Measurements from ENCODE around the gene TMEM143.
"Not testable (repeated sequence)": the region's sequence is repeated elsewhere in the genome, so short reads cannot be mapped to it uniquely, and the experiment has no call there.

TMEM143 gene

DNA sequence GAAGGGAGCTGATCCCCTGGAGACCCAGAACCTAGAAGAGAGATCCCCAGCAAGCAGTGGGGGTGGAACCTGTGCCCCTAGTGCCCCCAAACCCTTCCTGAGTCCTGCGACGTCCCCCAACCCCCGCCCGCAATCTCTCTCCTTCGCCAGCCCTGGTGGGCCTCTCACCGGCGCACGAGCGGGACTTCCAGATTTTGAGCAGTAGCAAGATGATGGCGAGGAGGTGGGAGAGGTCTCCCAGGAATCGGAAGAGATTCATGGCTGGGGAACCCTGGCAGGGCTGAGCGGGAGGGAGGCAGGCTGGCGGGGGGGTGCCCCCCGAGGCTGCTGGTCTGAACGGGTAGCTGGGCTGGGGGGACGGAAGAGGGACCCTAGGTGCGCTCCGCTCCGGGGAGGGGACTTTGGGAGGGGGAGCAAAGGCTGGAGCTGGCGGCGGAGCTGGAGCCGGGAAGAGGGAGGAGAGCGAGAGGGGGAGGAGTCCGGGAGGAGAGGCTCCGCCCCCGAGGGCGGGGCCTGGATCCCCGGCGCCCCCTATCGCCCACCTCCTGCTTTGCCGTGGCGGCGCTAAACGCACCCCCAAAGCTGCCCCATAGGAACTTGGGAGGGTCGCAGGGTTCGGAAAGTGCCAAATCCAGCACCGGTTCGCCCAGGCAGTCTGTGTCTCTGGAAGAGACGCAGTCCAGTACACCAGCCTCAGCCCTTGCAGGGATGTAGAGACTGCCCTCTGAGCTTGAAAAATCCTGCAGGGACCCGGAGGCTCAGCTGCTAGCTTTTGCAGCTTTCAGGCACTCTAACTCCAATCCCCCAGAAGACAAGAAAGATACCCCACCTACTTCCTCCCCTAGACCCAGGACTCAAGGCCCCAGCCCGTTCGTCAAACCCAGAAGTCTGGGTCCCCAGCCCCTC is 27.6 kb upstream of the TMEM143 start, which contains the start of gene KDELR1:
KDELR1 (minus strand) TSS at position 452 of the 906 bp plus-strand sequence; CDS start at position 259, 193 bp downstream.
- peak; percentile 72 to 81 for ATAC-seq

DNA sequence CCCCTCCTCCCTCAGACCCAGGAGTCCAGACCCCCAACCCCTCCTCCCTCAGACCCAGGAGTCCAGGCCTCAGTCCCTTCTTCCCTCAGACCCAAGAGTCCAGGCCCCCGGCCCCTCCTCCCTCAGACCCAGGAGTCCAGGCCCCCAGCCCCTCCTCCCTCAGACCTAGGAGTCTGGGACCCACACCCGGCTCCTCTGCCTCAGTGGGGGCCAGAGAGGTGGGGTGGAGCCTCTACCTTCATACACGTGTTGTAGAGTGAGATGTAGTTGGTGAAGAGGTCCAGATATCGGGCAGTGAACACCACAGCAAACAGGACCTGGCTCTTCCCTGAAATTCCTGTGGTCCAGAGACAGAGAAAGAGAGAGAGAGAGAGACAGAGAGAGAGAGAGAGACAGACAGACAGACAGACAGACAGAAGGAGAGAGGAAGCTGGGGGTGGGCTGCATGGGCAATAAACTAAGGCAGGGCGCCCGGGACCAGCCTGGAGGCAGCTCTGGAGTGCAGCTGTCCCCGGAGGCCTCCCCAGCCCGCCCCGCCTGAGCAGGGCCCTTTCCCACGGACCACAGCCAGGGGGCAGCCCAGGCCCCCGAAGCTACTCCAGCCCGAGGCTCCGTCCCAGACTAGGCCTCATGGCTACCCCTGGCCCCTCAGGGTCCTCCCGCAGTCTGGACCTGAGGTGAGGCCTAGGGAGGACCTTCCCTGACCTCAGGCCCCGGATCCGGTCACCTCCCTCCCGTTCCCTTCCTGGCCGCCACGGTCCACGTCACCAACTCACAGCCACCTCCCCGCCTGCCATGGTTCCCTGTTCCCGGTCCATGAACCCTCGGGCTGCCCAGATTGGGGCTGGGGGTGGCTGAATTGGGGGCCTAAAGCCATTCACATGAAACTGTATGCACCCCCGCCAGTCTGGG is 26.7 kb upstream of the TMEM143 start:
- peak; percentile 74 to 75 for ATAC-seq

DNA sequence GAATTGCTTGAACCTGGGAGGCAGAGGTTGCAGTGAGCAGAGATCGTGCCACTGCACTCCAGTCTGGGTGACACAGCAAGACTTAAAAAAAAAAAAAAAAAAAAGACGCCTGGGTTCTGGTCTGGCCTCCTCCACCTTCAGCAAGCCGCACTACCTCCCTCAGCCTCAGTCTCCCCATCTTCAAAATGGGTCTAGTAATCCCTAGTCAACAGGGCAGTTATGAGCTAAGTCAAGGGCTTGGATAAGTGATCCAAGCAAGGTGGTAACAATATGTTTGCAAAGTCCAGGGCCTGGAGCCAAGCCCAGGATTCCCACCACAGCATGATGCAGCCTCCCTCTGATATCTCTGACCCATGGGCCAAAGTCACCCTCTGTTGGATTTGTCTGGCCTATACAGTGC is 23.2 kb upstream of the TMEM143 start:
- no peak for ATAC-seq

DNA sequence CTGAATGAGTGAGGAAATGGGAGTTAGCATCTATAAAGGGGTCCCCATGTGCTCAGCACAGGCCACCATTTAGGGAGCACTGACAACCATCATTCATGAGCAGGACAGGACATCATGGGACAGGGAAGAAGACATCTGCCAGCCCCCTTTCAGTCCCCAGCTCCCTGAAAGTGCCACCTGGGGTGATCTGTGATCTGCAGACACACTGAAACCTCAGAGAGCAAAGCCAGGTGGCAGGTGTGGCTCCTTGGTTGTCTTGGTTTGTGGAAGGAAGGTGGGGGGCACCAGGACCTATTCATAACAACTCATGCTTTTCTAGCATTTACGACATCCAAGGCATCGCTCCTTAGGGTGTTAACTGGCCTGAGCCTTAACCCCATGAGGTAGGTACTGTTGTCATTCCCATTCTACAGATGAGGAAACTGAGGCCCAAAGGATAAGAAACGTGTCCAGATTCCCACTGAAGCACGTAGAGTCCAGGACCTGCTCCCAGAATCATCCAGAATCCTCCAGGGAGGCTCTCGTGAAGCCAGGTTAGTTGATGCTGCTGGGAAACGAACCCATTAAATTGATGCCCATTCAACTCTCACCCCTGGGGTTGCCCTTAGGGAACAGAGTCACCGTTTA is 21.8 kb upstream of the TMEM143 start:
- no peak for ATAC-seq

DNA sequence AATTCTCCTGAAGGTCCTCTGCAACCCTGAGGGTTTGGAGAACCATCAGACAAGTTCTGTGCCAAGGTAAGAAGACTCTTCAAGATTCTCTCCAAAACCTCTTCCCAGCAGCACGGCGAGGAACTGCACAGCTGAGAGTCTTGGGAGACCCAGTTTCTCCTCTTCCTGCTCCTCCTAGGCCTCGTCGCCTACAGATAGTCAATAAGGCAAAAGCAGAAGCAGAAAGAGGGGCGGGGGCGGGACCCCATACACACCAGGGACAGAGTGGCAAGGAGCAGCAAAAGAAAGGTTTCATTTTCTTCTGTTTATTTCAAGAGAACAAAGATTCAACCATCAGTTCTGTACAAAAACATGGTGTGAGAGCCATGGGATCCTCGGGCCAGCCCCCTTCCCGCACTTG is 18.5 kb upstream of the TMEM143 start:
- ATAC-seq: no peak

DNA sequence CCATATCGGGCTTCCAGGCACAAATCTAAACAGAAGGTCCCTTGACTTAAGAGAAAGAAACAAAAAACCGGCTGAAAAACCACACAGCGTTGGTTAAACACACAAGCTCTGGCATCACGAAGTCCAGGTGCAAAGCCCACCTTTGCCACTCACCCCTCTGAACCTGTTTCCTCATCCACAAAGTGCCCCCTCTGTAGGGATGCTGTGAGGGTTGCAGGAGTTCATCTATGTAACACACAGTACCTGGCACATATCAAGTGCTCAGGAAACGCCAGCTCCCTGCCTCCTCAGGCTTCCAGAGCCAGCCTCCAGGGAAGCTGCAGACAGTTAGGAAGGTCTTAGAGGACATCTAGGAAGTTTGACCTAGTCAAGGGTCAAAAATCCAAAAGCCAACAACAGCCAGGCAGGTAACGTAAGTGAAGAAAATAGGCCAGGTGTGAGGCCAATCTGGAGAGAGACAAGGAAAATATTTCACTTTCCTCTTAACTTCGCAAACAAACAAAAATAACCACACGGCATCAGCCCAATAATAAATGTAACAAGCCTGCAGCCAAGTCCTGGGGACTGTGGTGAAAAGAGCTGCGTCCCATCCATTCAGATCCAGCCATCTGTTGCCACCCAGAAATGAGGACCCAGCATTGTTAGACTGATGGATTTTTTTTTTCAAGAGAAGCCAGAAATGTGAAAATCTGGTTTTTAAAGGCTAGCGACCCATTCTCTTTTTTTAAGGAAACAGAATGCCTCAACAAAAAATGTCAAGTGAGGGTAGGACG is 17.6 kb upstream of the TMEM143 start:
- no peak for ATAC-seq

DNA sequence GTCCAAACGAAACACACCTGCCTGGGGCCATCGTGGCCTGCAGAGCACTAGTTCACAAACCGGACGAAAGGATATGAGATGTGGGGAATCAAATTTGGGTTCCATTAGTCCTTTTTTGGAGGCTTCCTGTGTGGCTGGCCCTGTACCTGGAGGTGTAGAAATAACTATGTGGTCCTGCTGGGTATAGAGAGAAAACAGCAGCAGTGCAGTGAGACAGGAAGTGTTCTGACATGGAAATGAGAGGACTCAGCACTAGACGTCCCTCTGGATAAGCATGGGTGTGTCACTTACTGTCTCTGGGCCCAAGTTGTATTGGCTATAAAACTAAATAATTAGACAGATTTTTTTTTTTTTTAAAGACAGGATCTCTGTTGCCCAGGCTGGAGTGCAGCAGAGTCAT is 15.3 kb upstream of the TMEM143 start:
- ATAC-seq: no peak

DNA sequence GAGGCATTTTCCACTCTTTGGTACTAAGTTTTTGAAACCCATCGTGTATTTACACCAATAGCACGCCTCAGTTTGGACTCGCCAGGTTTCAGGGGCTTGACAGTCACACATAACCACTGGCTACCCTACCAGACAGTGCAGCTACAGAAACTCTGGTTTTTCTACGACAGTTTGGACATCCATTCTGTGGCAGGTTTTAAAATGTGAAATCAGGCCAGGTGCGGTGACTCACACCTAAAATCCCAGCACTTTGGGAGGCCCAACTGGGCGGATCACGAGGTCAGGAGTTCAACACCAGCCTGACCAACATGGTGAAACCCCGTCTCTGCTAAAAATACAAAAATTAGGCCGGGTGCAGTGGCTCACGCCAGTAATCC is 14.4 kb upstream of the TMEM143 start:
- no peak for ATAC-seq

DNA sequence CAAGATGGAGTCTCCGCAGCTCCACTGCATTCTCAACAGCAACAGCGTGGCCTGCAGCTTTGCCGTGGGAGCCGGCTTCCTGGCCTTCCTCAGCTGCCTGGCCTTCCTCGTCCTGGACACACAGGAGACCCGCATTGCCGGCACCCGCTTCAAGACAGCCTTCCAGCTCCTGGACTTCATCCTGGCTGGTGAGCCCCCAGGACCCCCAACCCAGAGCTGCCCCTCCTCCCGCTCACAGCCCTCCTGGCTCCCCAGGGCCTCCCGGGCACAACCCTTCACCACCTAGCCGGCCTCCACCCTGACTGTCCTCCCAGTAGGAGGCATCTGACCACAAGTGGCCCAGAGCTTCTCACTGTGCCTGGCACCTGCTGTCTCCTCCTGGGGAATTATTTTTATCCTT is 9.8 kb upstream of the TMEM143 start:
- no peak for ATAC-seq

DNA sequence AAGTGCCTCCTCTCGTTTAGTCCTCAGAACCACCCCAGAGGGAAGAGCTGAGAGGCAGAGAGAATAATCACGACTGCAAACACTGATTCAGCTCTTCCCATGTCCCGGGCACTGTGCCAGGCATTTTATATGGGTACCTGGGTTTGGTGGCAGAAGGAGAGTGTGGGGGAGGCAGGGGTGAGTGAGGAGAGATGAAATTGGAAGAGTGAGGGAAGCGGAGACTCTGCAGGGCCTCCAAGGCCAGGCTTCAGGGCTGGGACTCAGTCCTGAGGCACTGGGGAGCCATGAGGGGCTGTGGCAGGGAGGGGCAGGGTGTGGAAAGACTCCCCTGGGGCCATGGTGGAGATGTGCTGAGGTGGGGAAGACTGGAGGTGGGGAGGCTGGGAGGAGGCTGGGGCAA is 9.2 kb upstream of the TMEM143 start:
- ATAC-seq: no peak

DNA sequence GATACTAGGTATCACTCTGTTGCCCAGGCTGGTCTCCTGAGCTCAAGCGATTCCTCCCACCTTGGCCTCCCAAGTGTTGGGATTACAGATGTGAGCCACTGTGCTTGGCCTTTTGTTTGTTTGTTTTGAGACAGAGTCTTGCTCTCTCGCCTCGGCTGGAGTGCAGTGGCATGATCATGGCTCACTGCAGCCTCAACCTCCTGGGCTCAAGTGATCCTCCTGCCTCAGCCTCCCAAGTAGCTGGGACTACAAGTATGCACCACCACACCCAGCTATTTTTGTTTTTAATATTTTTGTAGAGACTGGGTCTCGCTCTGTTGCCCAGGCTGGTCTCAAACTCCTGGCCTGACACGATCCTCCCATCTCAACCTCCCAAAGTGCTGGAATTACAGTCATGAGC is 8.0 kb upstream of the TMEM143 start:
- ATAC-seq: not testable (repeated sequence)

DNA sequence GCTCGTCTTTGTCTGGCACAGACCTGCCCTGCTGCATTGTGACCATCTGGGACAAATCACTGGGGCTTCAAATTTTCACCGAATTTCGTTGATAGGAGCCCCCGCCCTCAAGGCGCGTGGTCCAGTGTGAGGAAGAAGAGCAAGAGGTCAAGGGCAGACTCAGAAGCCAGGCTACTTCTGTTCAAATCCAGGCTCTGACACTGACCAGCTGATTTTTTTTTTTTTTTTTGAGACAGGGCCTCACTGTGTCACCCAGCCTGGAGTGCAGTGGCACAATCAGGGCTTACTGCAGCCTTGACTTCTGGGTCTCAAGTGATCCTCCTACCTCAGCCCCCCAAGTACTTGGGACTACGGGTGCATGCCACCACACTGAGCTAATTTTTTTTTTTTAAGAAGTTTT is 7.6 kb upstream of the TMEM143 start:
- no peak for ATAC-seq

DNA sequence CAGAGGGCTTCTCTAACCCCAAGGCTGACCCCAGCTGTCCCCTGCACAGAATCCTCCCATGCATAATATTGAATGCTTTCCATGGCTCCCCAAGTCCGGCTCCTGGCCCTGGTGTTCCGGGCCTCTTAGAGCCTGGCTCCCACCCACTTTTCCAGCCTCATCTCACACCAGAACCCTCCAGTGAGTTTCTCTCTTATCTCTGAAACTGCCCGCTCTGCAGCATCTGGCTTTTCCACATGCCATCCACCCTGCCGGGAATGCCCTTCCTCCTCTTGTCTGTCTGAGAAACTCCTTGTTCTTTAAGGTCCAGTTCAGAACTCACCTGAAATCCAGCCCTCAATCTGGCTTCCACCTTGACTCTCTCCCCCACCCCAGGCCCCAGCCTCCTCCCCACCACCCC is 7.2 kb upstream of the TMEM143 start:
- ATAC-seq: no peak

DNA sequence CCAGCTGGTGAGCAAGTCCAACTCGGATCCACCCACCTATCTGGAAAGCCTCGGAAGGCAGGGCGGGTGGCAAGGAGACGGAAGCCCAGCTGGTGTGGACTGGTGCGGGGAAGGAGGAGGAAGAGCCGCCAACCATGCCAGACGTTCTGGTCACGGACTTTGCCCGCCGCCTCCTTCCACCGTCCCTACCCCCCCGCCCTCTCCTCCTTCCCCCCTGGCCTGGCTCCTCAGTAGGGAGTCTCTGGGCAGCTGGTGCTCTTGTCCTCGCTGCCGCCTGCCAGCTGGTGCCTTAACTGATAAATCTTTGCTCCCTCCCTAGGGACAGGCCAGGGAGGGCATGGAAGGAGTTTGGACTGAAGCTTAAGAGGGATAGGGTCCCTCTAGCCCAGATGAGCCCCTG is 5.2 kb upstream of the TMEM143 start:
- no peak for ATAC-seq

DNA sequence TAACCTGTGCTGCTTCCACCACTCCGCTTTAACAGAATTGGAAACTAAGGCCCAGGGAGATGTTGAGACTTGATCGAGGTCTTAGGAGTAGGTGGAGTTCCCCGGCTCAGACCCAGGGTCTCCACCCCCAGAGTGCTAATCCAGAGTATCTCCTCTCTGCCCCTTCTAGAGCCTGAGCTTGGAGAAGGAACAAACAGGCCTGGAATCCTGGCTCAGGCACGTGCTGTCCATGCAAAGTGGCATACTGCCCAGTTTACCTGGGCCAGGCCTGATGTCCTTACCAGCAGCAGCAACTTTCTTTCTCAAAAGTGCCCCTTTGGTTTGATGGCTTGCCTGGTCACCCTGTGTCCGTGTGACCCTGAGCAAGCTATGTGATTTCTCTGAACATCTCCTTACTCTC is 4.1 kb upstream of the TMEM143 start:
- no peak for ATAC-seq

DNA sequence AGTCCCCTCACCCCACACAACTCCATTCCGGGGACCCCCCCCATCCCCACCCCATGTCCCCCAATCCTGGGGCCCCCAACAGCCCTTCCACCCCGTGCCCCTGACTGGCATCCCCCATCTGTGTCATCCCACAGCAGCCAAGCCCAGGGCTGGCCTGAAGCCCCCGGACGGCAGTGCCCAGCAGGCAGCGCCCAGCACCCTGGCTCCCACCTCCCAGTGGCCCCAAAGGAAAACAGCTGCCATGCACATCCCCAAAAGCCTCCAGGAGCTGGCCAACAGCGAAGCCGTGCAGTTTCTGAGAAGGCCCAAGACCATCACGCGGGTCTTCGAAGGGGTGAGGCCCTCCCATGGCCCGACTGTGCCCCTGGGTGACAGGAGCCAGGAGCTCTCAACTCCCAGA is 1.9 kb upstream of the TMEM143 start:
- ATAC-seq: no peak

DNA sequence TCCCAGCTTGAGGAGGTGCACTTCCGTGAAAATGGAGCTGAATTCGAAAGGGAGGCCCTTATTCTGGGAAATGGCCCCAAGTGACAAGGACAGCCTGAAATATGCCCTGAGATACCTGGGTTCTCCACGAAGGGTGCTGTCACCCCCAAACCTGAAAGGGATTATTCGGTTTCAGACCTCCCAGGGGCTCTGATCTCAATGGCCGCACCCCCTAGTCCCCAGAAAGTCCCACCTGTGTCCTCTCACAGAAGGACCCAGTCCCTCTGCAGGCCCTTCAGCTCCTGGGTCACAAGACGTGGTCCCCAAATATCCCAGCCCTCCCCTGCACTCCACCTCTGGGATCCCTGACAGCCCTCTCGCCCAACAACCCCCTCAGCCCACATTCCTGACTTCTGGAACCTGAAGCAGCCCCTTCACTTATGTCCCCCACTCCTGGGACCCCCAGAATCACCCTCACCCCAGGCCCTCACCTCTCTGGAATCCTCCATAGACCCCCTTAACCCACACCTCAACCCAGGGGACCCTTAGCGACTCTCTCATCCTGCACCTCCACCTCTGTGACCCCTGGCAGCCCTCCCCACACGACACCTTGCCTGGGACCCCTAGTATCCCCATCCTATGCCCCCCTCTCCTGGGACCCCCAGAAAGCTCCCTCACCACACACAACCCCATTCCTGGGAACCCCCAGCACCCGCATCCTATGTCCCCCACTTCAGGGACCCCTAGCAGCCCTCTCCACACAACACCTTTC is 1.0 kb upstream of the TMEM143 start:
- ATAC-seq: no peak

DNA sequence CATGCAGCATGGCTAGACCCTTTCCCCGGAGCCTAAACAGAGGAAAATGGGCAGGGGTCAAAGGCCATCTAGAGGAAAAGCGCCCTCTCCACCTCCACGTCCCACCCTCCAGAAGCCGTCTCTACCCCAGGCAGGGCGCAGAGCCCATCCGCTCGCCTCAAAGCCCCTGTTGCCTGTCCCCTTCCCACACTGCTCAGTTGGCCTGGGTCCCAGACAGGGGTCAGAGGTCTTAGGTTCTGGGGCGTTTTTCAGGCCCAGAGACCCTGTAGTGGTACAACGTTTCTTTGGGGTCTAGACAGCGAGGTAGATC is 285 bp downstream of the TMEM143 start:
- peak; percentile 1 to 5 for ATAC-seq

DNA sequence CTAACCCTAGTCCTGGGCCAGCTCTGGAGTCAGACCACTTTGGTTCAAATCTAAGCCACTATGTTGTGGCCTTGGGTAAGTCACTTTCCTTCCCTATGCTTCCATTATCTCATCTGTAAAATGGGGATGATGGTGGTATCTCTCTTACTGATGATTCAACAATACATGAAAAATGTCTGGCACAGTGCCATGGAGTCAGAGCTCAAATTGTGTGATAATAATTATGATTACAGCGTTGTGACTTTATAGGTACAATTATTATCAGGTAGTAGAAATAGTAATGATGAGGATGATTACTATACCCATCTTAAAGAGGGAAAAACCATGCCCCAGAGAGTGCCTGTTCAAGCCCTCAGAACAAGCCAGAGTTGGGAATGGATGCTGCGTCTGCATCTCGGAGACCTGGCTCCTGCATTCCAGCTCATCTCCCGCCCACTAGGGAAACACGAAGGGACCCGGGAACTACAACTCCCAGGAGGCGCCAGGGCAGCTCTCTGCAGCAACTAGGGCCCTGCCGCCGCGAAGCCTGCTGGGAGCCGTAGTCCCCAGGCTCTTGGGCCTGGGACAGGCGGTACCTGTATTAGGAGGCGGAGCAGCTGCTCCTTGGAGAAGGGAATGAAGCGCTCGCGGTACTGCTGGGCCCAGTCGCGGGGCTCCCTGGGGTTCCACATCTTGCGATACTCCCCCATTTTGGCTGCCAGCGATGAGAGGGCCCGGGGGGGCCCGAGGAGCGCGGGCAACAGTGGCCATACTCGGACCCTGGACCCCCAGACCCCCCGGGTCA is 832 bp downstream of the TMEM143 start:
- ATAC-seq: peak; percentile 78 to 80

DNA sequence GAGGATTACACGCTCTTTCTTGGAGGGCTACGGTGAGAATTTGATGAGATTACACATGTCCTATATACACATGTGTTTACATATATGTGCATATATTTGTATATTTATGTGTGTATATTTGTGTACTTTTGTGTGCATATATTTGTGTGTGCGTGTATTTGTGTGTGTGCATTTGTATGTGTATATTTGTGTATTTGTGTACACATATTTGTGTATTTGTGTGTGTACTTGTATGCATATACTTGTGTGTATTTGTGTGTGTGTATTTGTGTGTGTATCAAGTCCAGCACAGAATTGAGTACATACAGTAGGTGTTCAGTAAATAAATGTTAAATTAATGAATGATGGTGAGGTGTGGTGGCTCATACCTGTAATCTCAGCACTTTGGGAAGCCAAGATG is 1.8 kb downstream of the TMEM143 start:
- no peak for ATAC-seq

DNA sequence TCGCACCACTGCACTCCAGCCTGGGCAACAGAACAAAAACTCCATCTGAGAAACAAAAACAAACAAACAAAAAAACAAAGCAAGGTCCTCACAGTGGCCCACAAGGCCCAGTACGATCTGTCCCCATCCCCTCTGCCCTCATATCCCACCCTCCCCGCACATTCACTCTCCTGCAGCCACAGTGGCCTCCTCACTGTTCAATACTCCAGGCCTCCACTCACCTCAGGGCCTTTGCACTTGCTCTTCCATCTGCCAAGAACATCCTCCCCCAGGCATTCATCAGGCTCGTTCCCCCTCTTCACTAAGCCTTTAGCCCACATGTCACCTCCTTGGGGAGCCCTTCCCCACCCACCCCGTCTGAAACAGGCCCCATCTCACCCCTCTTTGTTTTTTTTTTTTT is 4.6 kb downstream of the TMEM143 start:
- ATAC-seq: no peak

Measured in activated CD4-positive, CD25-positive, alpha-beta regulatory T cell treated with anti-CD3 and anti-CD28 coated beads, Interleukin-2, amount 50 U/mL, for 24 hours (primary cell).